ENCODE results near the gene TFB1M. TPM values are rescaled to one million over a fixed set of nuclear protein-coding genes. Genes with fewer than 3 reads are reported as not detected.
"Not testable (repeated sequence)": the region's sequence is repeated elsewhere in the genome, so short reads cannot be mapped to it uniquely, and the experiment has no call there.

Gene TFB1M
- total and polyA plus RNA-seq, 4 donors, result 9.7 to 27.9 (median 19.0) TPM

DNA sequence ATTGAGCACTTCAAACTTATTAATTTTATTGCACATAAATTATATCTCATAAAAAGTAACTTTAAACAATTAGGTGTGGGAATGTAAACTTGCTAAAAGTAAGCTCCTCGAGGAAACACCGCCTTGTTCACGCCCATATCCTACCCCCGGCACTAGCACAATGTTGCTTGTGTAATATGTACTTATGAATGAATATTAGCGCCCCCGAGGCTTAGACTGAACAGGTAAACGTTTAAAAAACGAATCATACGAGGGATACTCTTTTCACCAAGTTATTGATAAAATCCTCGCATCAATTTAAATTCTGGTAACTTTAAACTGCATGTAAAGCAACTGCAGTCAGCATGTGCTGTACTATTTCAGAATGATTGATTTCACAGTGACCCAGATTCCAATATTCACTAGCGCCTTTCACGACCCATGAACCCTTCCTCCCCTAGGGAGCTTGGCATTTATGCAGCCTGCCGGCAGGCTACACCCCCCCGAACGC is 637 bp downstream of the TFB1M start:
- Histone ChIP-seq H3K4me1 (ENCODE audit: control insufficient read depth in 5 of 5, insufficient read depth in 5 of 5, low read length in 5 of 5) (peaks cover 0 to 7% (median 3%) of the 10 kb centered on the region in 5 donors), H3K4me3 (peak overlapping the region; percentile 92), H3K9me3 (ENCODE audit: control insufficient read depth in 4 of 4, insufficient read depth in 3 of 4, low read length in 3 of 4) (no peaks in the 10 kb centered on the region), H3K27me3 (ENCODE audit: control insufficient read depth in 3 of 3, insufficient read depth in 3 of 3, low read length in 2 of 3) (no peaks in the 10 kb centered on the region), H3K9ac (ENCODE audit: insufficient read depth in 1 of 2, low read length in 2 of 2) (peak overlapping the region; percentile 58 to 70), H3K27ac (ENCODE audit: low read depth in 1 of 2, low read length in 1 of 2) (peak overlapping the region; percentile 54 to 92), H3K36me3 (ENCODE audit: control insufficient read depth in 4 of 4, insufficient read depth in 4 of 4, low read length in 4 of 4) (peaks cover 0 to 9% (median 5%) of the 10 kb centered on the region in 4 donors)
- 0 to 1% methylated on average over 15 of the region's 15 CpGs for WGBS, 2 donors
- DNase-seq (peak in 2 of 3 donors; percentile 28 to 59), ATAC-seq (ENCODE audit: insufficient read depth, low FRiP score) (no peak)
- TF ChIP-seq, protein P1, sequence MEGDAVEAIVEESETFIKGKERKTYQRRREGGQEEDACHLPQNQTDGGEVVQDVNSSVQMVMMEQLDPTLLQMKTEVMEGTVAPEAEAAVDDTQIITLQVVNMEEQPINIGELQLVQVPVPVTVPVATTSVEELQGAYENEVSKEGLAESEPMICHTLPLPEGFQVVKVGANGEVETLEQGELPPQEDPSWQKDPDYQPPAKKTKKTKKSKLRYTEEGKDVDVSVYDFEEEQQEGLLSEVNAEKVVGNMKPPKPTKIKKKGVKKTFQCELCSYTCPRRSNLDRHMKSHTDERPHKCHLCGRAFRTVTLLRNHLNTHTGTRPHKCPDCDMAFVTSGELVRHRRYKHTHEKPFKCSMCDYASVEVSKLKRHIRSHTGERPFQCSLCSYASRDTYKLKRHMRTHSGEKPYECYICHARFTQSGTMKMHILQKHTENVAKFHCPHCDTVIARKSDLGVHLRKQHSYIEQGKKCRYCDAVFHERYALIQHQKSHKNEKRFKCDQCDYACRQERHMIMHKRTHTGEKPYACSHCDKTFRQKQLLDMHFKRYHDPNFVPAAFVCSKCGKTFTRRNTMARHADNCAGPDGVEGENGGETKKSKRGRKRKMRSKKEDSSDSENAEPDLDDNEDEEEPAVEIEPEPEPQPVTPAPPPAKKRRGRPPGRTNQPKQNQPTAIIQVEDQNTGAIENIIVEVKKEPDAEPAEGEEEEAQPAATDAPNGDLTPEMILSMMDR (IDR thresholded peaks at IDR 0.05; ENCODE audit: control extremely low read depth, extremely low read depth), result no peak

DNA sequence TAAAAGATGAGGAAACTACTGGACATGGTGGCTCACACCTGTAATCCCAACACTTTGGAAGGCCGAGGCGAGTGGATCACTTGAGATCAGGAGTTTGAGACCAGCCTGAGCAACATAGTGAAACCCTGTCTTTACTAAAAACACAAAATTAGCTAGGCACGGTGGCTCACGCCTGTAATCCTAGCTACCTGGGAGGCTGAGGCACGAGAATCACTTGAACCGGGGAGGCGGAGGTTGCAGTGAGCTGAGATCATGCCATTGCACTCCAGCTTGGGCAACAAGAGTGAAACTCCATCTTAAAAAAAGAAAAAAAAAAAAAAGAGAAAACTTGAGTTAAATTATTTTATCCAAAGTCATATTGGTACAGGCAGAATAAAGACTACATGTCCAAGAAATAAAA is 1.3 kb downstream of the TFB1M start:
- not testable (repeated sequence) for H3K4me3 ChIP-seq; DNase-seq; H3K27ac ChIP-seq (ENCODE audit: low read depth in 1 of 2, low read length in 1 of 2); H3K4me1 ChIP-seq (ENCODE audit: control insufficient read depth in 5 of 5, insufficient read depth in 5 of 5, low read length in 5 of 5); H3K9me3 ChIP-seq (ENCODE audit: control insufficient read depth in 4 of 4, insufficient read depth in 3 of 4, low read length in 3 of 4); H3K27me3 ChIP-seq (ENCODE audit: control insufficient read depth in 3 of 3, insufficient read depth in 3 of 3, low read length in 2 of 3); ATAC-seq (ENCODE audit: insufficient read depth, low FRiP score); H3K36me3 ChIP-seq (ENCODE audit: control insufficient read depth in 4 of 4, insufficient read depth in 4 of 4, low read length in 4 of 4); H3K9ac ChIP-seq (ENCODE audit: insufficient read depth in 1 of 2, low read length in 2 of 2)
- WGBS, 2 donors, result 92 to 97% methylated on average over 7 of the region's 7 CpGs

DNA sequence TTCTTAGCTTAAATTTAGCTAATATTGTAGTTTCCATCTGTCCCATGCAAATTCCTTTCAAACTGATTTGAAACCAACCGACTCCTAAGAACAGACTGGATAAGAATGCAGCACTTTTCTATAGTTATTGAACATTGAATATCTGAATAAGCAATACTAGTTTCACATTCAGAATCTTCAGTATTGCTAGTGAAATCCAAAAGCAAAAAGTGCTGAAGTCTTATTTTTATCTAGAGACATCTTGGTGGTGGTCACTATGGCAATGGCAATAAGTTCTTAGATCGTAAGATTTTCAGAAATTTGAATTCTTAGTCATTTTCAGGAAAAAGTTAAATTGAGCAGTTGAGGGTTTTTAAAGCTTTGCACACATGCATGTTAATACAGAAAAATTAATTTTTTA is 2.7 kb downstream of the TFB1M start:
- Histone ChIP-seq H3K27ac (ENCODE audit: low read depth in 1 of 2, low read length in 1 of 2) (no peak overlapping the region), H3K36me3 (ENCODE audit: control insufficient read depth in 4 of 4, insufficient read depth in 4 of 4, low read length in 4 of 4) (peaks cover 4 to 12% (median 7%) of the 10 kb centered on the region in 4 donors), H3K27me3 (ENCODE audit: control insufficient read depth in 3 of 3, insufficient read depth in 3 of 3, low read length in 2 of 3) (no peaks in the 10 kb centered on the region), H3K4me3 (no peak overlapping the region), H3K4me1 (ENCODE audit: control insufficient read depth in 5 of 5, insufficient read depth in 5 of 5, low read length in 5 of 5) (peaks cover 0 to 7% (median 3%) of the 10 kb centered on the region in 5 donors), H3K9ac (ENCODE audit: insufficient read depth in 1 of 2, low read length in 2 of 2) (no peak overlapping the region), H3K9me3 (ENCODE audit: control insufficient read depth in 4 of 4, insufficient read depth in 3 of 4, low read length in 3 of 4) (no peaks in the 10 kb centered on the region)
- TF ChIP-seq, protein P1 (IDR thresholded peaks at IDR 0.05; ENCODE audit: control extremely low read depth, extremely low read depth), result no peak
- no peak for DNase-seq
- WGBS, 2 donors, result 89 to 95% methylated on average over 2 of the region's 2 CpGs
- ATAC-seq (ENCODE audit: insufficient read depth, low FRiP score), result no peak

DNA sequence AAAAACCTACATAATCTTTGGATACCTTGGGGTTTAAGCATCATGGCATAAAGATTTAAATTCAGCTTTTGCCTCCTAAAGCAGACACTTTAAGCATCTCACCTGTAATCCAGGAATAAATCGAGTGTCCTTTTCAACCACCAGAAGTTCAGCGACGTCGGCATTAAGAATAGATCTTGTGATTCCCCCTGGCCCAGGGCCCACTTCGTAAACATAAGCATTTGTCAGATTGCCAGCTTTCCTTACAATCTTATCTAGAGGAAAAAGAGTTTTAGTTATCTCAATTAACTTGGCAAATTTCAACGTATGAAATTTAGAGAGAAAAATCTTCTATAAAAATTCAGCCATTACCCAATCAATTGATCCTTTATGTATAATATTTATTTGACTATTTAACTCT is 3.2 kb downstream of the TFB1M start:
- no peaks in the 10 kb centered on the region for H3K9me3 ChIP-seq (ENCODE audit: control insufficient read depth in 4 of 4, insufficient read depth in 3 of 4, low read length in 3 of 4)
- DNase-seq (peak in 1 of 3 donors; percentile 5), ATAC-seq (ENCODE audit: insufficient read depth, low FRiP score) (no peak)
- peaks cover 4 to 12% (median 7%) of the 10 kb centered on the region in 4 donors for H3K36me3 ChIP-seq (ENCODE audit: control insufficient read depth in 4 of 4, insufficient read depth in 4 of 4, low read length in 4 of 4)
- no peaks in the 10 kb centered on the region for H3K27me3 ChIP-seq (ENCODE audit: control insufficient read depth in 3 of 3, insufficient read depth in 3 of 3, low read length in 2 of 3)
- WGBS, 2 donors, result 40 to 64% methylated on average over 6 of the region's 6 CpGs
- no peak overlapping the region for H3K4me3 ChIP-seq
- H3K9ac ChIP-seq (ENCODE audit: insufficient read depth in 1 of 2, low read length in 2 of 2), result no peak overlapping the region
- no peak overlapping the region for H3K27ac ChIP-seq (ENCODE audit: low read depth in 1 of 2, low read length in 1 of 2)
- TF ChIP-seq, protein P1 (IDR thresholded peaks at IDR 0.05; ENCODE audit: control extremely low read depth, extremely low read depth), result no peak
- peaks cover 0 to 7% (median 3%) of the 10 kb centered on the region in 5 donors for H3K4me1 ChIP-seq (ENCODE audit: control insufficient read depth in 5 of 5, insufficient read depth in 5 of 5, low read length in 5 of 5)

All from lung (tissue), 12 donors.